Heart left ventricle (tissue), 13 donors: ENCODE data around the gene DNAJB13.

Experiments
- POLR2A ChIP-seq, 2 donors: fragments of 450-650 bp; IDR thresholded peaks; one replicate each; pipeline ENCODE4 v1.6.1; 2017; ENCODE audit warnings: antibody characterized with exemption in 2 of 2, mild to moderate bottlenecking in 2 of 2, moderate library complexity in 2 of 2
- TF ChIP-seq, protein P1 (sequence below), 12 donors: fragments of 200-600 bp; sonication (generic) in 4 of 12; IDR thresholded peaks; one replicate each; pipeline versions ENCODE4 v1.5.0 to v1.8.0; 2018 to 2022; ENCODE audit warnings: antibody characterized with exemption in 12 of 12, mild to moderate bottlenecking in 5 of 12
- donor health status: ischemic (EF 13 %, LVEDD 7.1; RV severe dilation, severe dysfunction).
- donor health status: DM: no; HTN: yes; CAD: no.
- donor health status: DM: no; HTN: no; CAD: no.
- donor health status: ischemic (EF 25% LVEDD 6.9; RV normal size, moderate dysfunction).
- donor health status: ischemic (EF 25% LVEDD 5.7; RV mildly dilated, moderate dysfunction).
- donor health status: ischemic (EF 35%, LVEDD 5.7; RV mildly dilated, moderate dysfunction).
- donor health status: nonischemic (EF 11% LVEDD 7.7; RV severe dilation, severe dysfunction).
- donor health status: DM: yes; HTN: yes; CAD: no.
- donor health status: PGD.
- donor health status: ischemic (EF 29% LVEDD 5.4; RV normal size, mild dysfunction).
- donor health status: nonischemic (EF 23%, LVEDD 6.1; RV moderate dilation, normal function).

- TF ChIP-seq, protein P1, sequence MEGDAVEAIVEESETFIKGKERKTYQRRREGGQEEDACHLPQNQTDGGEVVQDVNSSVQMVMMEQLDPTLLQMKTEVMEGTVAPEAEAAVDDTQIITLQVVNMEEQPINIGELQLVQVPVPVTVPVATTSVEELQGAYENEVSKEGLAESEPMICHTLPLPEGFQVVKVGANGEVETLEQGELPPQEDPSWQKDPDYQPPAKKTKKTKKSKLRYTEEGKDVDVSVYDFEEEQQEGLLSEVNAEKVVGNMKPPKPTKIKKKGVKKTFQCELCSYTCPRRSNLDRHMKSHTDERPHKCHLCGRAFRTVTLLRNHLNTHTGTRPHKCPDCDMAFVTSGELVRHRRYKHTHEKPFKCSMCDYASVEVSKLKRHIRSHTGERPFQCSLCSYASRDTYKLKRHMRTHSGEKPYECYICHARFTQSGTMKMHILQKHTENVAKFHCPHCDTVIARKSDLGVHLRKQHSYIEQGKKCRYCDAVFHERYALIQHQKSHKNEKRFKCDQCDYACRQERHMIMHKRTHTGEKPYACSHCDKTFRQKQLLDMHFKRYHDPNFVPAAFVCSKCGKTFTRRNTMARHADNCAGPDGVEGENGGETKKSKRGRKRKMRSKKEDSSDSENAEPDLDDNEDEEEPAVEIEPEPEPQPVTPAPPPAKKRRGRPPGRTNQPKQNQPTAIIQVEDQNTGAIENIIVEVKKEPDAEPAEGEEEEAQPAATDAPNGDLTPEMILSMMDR (IDR thresholded peaks at IDR 0.05): no peak
- no peak for TF ChIP-seq POLR2A (IDR thresholded peaks at IDR 0.05)
These were observed 38.3 kb downstream of the DNAJB13 start for GRCh38 chr11:73989156-73989555.
